K562 (cell line): ENCODE results near the gene ATP6V1G2. TPM values are rescaled to one million over a fixed set of nuclear protein-coding genes. Genes with fewer than 3 reads are reported as not detected.

ENCODE experiments used
- ATAC-seq: fragments of 200-7000 bp; cut with Tn5 transposase; 3 replicates; pipeline ENCODE4 v1.9.1; 2020; ENCODE audit warnings: moderate library complexity
- BruUV-seq: library from RNA; stranded (reverse); fragments of 400-500 nt; replicated peaks from 2 replicates; lab custom pipeline; 2021; lab: Mats Ljungman, UMichigan
- CTCF ChIA-PET: fragments of 300-600 bp; formaldehyde crosslinking; extraction: SDS; loops from one replicate; lab custom pipeline; 2021; ENCODE audit warnings: low intra/inter-chr PET ratio; lab: Yijun Ruan, JAX
- POLR2A ChIA-PET: fragments of 300-600, 350-650 bp; sonication (Branson Sonifier 250); formaldehyde crosslinking; extraction: SDS; loops from one replicate; lab custom pipeline; 2021; ENCODE audit warnings: antibody characterized with exemption, inconsistent platforms; lab: Yijun Ruan, JAX
- DNase-seq, 4 experiments: peaks; one replicate each; pipeline versions ENCODE4 v3.0.0 to v3.0.0-alpha.2; 2011 to 2018; ENCODE audit warnings: low spot score in 3 of 4, mixed read lengths in 3 of 4; ENCODE audit errors: extremely low read depth in 1 of 4
- FAIRE-seq: peaks from 2 replicates; lab custom pipeline; 2011; peaks lifted over from hg19 to GRCh38; lab: Jason Lieb, UNC
- H2AFZ ChIP-seq: 2 replicates; pipeline ENCODE4 v1.6.0; 2011; ENCODE audit warnings: low read depth, low read length, control low read depth, inconsistent platforms
- H3K27ac ChIP-seq: fragments of 200-600 bp; 3 replicates; pipeline ENCODE4 v1.8.0; 2011; ENCODE audit warnings: low read depth, mild to moderate bottlenecking, control low read depth, inconsistent platforms, low read length, moderate library complexity, mixed read lengths; ENCODE audit errors: extremely low read depth
- H3K27me3 ChIP-seq, 2 experiments: fragments of 300-600 bp in 1 of 2; 2 replicates in 1 of 2; 3 replicates in 1 of 2; pipeline versions ENCODE4 v1.6.0 to v1.8.0; 2011; ENCODE audit warnings: inconsistent platforms in 2 of 2, low read length in 2 of 2, mild to moderate bottlenecking in 1 of 2, mixed read lengths in 1 of 2, moderate library complexity in 1 of 2; ENCODE audit not compliant: control insufficient read depth in 2 of 2, insufficient read depth in 2 of 2
- H3K36me3 ChIP-seq: fragments of 300-600 bp; 3 replicates; pipeline ENCODE4 v1.8.0; 2011; ENCODE audit warnings: mild to moderate bottlenecking, low read length, inconsistent platforms; ENCODE audit not compliant: control insufficient read depth, insufficient read depth
- H3K4me1 ChIP-seq, 2 experiments: fragments of 200-600 bp in 1 of 2; replicated peaks in 1 of 2; 2 replicates in 1 of 2; 3 replicates in 1 of 2; pipeline versions ENCODE4 v1.5.1 to v1.8.0; 2011; ENCODE audit warnings: inconsistent platforms in 2 of 2, low read length in 2 of 2, mild to moderate bottlenecking in 1 of 2, mixed read lengths in 1 of 2, moderate library complexity in 1 of 2; ENCODE audit not compliant: control insufficient read depth in 2 of 2, insufficient read depth in 2 of 2
- H3K4me2 ChIP-seq: 2 replicates; pipeline ENCODE4 v1.6.1; 2011; ENCODE audit warnings: low read length, control low read depth, inconsistent platforms, mixed read lengths; ENCODE audit not compliant: insufficient read depth
- H3K4me3 ChIP-seq: fragments of 200-600 bp; sonication (generic), shearing (Covaris generic); 2 replicates; pipeline ENCODE4 v1.5.1; 2016; ENCODE audit warnings: control low read depth, inconsistent platforms
- H3K79me2 ChIP-seq: fragments of 200-600 bp; 3 replicates; pipeline ENCODE4 v1.8.0; 2011; ENCODE audit warnings: low read length, inconsistent platforms; ENCODE audit not compliant: control insufficient read depth, insufficient read depth
- H3K9ac ChIP-seq, 2 experiments: 2 replicates each; pipeline versions ENCODE4 v1.6.0 to v1.6.1; 2011; ENCODE audit warnings: low read depth in 2 of 2, low read length in 2 of 2, control low read depth in 1 of 2, inconsistent platforms in 1 of 2, mild to moderate bottlenecking in 1 of 2, mixed read lengths in 1 of 2; ENCODE audit not compliant: insufficient read depth in 1 of 2
- H3K9me1 ChIP-seq: one replicate; pipeline ENCODE4 v1.6.0; 2011; ENCODE audit warnings: inconsistent platforms, mild to moderate bottlenecking, low read length, moderate library complexity; ENCODE audit not compliant: control insufficient read depth, insufficient read depth
- H3K9me3 ChIP-seq: replicated peaks from 2 replicates; pipeline ENCODE4 v1.5.1; 2011; ENCODE audit warnings: low read depth, low read length, inconsistent platforms; ENCODE audit not compliant: control insufficient read depth, insufficient read depth
- H4K20me1 ChIP-seq: replicated peaks from 2 replicates; pipeline ENCODE4 v1.6.1; 2011; ENCODE audit warnings: low read length, inconsistent platforms, mixed read lengths; ENCODE audit not compliant: control insufficient read depth, insufficient read depth
- EWSR1 ChIP-seq: fragments of 450-650 bp; IDR thresholded peaks from 2 replicates; pipeline ENCODE4 v1.6.1; 2018; ENCODE audit warnings: borderline replicate concordance, mild to moderate bottlenecking, low read depth, moderate library complexity; ENCODE audit not compliant: partially characterized antibody
- MCM3 ChIP-seq: fragments of 450-650 bp; IDR thresholded peaks from 2 replicates; pipeline ENCODE4 v1.6.1; 2016
- OTX1 ChIP-seq: fragments of 450-650 bp; formaldehyde crosslinking; IDR thresholded peaks from 2 replicates; pipeline ENCODE4 v1.4.0; 2022; ENCODE audit warnings: mild to moderate bottlenecking
- RFX7 ChIP-seq: fragments of 250-450 bp; sonication (Bioruptor Pico); IDR thresholded peaks from 2 replicates; pipeline ENCODE4 v1.5.1; 2021; ENCODE audit warnings: mild to moderate bottlenecking
- ZNF175 ChIP-seq: fragments of 200-800 bp; sonication (Bioruptor generic); IDR thresholded peaks from 2 replicates; pipeline ENCODE4 v1.6.1; 2016; ENCODE audit warnings: low read depth, mild to moderate bottlenecking, missing genetic modification characterization, missing compliant biosample characterization
- WGBS: fragments of 100-300 bp; shearing (Covaris generic); methylation state at CpG from one replicate; pipeline ENCODE4 v1.1.6; 2016; ENCODE audit warnings: low coverage, mixed read lengths; ENCODE audit not compliant: insufficient coverage; ENCODE audit errors: missing lambda C conversion rate; 5-methylcytosine and 5-hydroxymethylcytosine counted together
- in situ Hi-C: fragments of 300-500 bp; cut with MboI; formaldehyde crosslinking; loops from 4 replicates; pipeline ENCODE4 v1.15.0; 2018; ENCODE audit warnings: inconsistent platforms, mixed read lengths
- intact Hi-C: fragments of 100-400 bp; cut with micrococcal nuclease; formaldehyde crosslinking; loops from 2 replicates; pipeline ENCODE4 v1.14.2; 2022
- polyA plus RNA-seq, 8 experiments: library from polyadenylated mRNA; depleted of rRNA in 4 of 8; stranded (reverse) in 5 of 8; unstranded in 3 of 8; fragments of >200 nt; fragmentation: Nextera tagmentation in 2 of 8; fragmentation: Illumina TruSeq in 1 of 8; extraction: Ambion mirVana in 2 of 8; extraction: Trizol in 1 of 8; gene quantifications; 2 replicates each; pipeline versions ENCODE4 v1.2.1 to v1.2.3, GENCODE V29; 2011 to 2014; ENCODE audit warnings: inconsistent platforms in 1 of 8, missing spikeins in 1 of 8
- total RNA-seq, 7 experiments: library from RNA; depleted of rRNA in 6 of 7; stranded (reverse); fragments of >200 nt in 6 of 7; fragmentation: Illumina TruSeq in 2 of 7; extraction: Trizol in 2 of 7; gene quantifications; 2 replicates each; pipeline versions ENCODE4 v1.2.1 to v1.2.3, GENCODE V29; 2011 to 2021; ENCODE audit warnings: low replicate concordance in 1 of 7
- TF ChIP-seq, protein P1 (sequence below): fragments of 250-450 bp; sonication (Bioruptor Pico); IDR thresholded peaks from 2 replicates; pipeline ENCODE4 v1.5.0; 2020; ENCODE audit warnings: mild to moderate bottlenecking, borderline replicate concordance
- TF ChIP-seq, protein P2 (sequence below), 2 experiments: fragments of 450-650 bp; formaldehyde crosslinking in 1 of 2; IDR thresholded peaks; 2 replicates each; pipeline versions ENCODE4 v1.4.0 to v1.6.1; 2014 to 2020; ENCODE audit warnings: mild to moderate bottlenecking in 2 of 2, borderline replicate concordance in 1 of 2, low read depth in 1 of 2

ATP6V1G2 gene
- total and polyA plus RNA-seq, 9 of the 15 experiments (the other 6 are each of a cell fraction or from before 2014, with no cell fraction given): 0.14 to 1.5 (median 0.33) TPM

DNA sequence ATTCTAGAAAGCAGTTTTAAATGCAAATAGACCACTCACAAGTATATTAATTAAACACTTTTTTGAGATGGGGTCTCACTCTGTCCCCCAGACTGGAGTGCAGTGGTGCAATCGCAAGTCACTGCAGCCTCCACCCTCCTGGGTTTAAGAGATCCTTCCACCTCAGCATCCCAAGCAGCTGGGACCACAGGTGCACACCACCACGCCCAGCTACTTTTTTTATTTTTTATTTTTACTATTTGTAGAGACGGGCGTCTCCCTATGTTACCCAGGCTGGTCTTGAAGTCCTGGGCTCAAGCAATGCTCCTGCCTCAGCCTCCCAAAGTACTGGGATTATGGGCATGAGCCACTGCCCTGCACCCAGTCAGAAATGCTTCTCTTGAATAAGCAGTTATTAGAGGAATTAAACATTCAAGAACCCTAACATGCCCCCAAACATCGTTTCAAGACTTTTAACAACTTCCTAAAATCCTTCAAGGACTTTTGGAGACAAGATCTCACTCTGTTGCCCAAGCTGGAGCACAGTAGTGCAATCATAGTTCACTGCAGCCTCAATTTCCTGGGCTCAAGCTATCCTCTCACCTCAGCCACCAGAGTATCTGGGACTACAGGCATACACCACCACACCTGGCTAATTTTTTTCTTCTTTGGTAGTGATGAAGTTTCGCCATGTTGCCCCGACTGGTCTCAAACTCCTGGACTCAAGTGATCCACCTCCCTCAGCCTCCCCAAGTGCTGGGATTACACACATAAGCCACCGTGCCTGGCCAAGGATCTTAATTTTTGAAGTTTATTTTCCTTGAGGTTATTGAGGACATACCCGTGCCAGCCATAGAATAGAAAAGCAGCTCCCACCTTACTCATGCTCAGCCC is 14.4 kb downstream of the ATP6V1G2 start:
- peaks cover 38% of the 10 kb centered on the region for H4K20me1 ChIP-seq
- TSS peak; percentile 3 for BruUV-seq
- TF ChIP-seq, protein P1, sequence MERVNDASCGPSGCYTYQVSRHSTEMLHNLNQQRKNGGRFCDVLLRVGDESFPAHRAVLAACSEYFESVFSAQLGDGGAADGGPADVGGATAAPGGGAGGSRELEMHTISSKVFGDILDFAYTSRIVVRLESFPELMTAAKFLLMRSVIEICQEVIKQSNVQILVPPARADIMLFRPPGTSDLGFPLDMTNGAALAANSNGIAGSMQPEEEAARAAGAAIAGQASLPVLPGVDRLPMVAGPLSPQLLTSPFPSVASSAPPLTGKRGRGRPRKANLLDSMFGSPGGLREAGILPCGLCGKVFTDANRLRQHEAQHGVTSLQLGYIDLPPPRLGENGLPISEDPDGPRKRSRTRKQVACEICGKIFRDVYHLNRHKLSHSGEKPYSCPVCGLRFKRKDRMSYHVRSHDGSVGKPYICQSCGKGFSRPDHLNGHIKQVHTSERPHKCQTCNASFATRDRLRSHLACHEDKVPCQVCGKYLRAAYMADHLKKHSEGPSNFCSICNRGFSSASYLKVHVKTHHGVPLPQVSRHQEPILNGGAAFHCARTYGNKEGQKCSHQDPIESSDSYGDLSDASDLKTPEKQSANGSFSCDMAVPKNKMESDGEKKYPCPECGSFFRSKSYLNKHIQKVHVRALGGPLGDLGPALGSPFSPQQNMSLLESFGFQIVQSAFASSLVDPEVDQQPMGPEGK (CRISPR knock-in tag): 0 out of 2 replicates have a peak, but pooled peaks have one; percentile 33
- no peak for TF ChIP-seq RFX7 (CRISPR knock-in tag)
- no peak for TF ChIP-seq MCM3
- 0 out of 2 replicates have a peak, but pooled peaks have one; percentile 28 for TF ChIP-seq OTX1 (CRISPR knock-in tag)
- no peak for TF ChIP-seq ZNF175 (CRISPR knock-in tag)
- peak; percentile 32 for TF ChIP-seq EWSR1
- TF ChIP-seq, protein P2, sequence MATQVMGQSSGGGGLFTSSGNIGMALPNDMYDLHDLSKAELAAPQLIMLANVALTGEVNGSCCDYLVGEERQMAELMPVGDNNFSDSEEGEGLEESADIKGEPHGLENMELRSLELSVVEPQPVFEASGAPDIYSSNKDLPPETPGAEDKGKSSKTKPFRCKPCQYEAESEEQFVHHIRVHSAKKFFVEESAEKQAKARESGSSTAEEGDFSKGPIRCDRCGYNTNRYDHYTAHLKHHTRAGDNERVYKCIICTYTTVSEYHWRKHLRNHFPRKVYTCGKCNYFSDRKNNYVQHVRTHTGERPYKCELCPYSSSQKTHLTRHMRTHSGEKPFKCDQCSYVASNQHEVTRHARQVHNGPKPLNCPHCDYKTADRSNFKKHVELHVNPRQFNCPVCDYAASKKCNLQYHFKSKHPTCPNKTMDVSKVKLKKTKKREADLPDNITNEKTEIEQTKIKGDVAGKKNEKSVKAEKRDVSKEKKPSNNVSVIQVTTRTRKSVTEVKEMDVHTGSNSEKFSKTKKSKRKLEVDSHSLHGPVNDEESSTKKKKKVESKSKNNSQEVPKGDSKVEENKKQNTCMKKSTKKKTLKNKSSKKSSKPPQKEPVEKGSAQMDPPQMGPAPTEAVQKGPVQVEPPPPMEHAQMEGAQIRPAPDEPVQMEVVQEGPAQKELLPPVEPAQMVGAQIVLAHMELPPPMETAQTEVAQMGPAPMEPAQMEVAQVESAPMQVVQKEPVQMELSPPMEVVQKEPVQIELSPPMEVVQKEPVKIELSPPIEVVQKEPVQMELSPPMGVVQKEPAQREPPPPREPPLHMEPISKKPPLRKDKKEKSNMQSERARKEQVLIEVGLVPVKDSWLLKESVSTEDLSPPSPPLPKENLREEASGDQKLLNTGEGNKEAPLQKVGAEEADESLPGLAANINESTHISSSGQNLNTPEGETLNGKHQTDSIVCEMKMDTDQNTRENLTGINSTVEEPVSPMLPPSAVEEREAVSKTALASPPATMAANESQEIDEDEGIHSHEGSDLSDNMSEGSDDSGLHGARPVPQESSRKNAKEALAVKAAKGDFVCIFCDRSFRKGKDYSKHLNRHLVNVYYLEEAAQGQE (IDR thresholded peaks at IDR 0.05; ENCODE audit: borderline replicate concordance): no peak
- TF ChIP-seq, protein P2 (CRISPR knock-in tag; IDR thresholded peaks at IDR 0.05; ENCODE audit: low read depth): no peak

More for the DNA sequence above, 14.4 kb downstream of the ATP6V1G2 start:
- no peak overlapping the region for H3K4me3 ChIP-seq
- H3K9me1 ChIP-seq: peaks cover 6% of the 10 kb centered on the region
- FAIRE-seq (peak; percentile 63), ATAC-seq (no peak), DNase-seq (no peak)
- H3K79me2 ChIP-seq: peaks cover 38% of the 10 kb centered on the region
- intact Hi-C loops (no loop called here), in situ Hi-C loops (loop anchor here (5.0 to 25.0 kb wide), 2 partner anchors 35 to 1430 kb away; partner anchors contain the start of genes BRD2, HLA-DMA and MICB)
- peaks cover 0 to 17% of the 10 kb centered on the region in 2 experiments; a peak in 3 of 5 replicates for H3K4me1 ChIP-seq
- H3K9ac ChIP-seq: no peak overlapping the region
- no peaks in the 10 kb centered on the region for H3K27me3 ChIP-seq
- H3K9me3 ChIP-seq: no peaks in the 10 kb centered on the region
- H3K36me3 ChIP-seq: peaks cover 75% of the 10 kb centered on the region
- WGBS: 91% methylated on average over 8 of the region's 9 CpGs
- H2AFZ ChIP-seq: no peak overlapping the region
- H3K4me2 ChIP-seq: no peak overlapping the region
- ChIA-PET POLR2A (interaction anchor here (0.6 to 6.3 kb wide), 23 partner anchors 8 to 1306 kb away, joined by 3 to 107 read pairs (median 4); partner anchors contain the start of genes ATP6V1G2, DDX39B, MICB and NCR3), CTCF (no interaction called here)
- peak overlapping the region; percentile 9; the same call in 1 of the 3 replicates for H3K27ac ChIP-seq
